ENCODE data around the gene MASP1. TPM values are rescaled to one million over a fixed set of nuclear protein-coding genes. Genes with fewer than 3 reads are reported as not detected.

MASP1 gene
- total RNA-seq, 4 donors from 2014 or later, result 2.3 to 26.1 (median 5.2) TPM; not detected in 1

DNA sequence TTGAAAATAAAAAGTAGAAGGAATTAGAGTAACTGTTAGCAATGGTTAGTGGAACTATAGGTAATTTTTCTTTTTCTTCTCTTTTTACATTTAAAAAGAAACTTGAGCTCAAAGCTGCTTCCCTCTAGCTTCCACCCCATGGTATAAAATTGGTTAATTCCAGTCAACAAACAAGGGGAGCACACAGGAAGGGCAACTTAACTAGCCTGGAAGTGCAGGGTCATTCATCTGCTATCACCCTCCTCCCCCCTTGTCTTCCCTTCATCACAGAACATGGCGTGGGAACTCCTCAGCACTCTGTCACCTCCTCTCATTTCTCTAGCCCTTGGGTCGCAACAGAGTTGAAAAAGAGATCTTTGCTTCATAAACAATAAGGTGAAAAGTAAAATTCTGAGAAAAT, 20.0 kb downstream of the MASP1 start:
- H3K27ac ChIP-seq, result no peak overlapping the region
- no peak for ATAC-seq
- no peaks in the 10 kb centered on the region for H3K36me3 ChIP-seq
- no peak overlapping the region for H3K4me3 ChIP-seq
- no peaks in the 10 kb centered on the region for H3K27me3 ChIP-seq
- 71% methylated on average over 1 of the region's 2 CpGs; no CpG with 5 or more reads in 1 of the 2 donors for WGBS, 2 donors (ENCODE audit: low coverage in 1 of 2)
- peaks cover 0 to 22% (median 0%) of the 10 kb centered on the region in 3 donors for H3K9me3 ChIP-seq
- TF ChIP-seq, protein P1, sequence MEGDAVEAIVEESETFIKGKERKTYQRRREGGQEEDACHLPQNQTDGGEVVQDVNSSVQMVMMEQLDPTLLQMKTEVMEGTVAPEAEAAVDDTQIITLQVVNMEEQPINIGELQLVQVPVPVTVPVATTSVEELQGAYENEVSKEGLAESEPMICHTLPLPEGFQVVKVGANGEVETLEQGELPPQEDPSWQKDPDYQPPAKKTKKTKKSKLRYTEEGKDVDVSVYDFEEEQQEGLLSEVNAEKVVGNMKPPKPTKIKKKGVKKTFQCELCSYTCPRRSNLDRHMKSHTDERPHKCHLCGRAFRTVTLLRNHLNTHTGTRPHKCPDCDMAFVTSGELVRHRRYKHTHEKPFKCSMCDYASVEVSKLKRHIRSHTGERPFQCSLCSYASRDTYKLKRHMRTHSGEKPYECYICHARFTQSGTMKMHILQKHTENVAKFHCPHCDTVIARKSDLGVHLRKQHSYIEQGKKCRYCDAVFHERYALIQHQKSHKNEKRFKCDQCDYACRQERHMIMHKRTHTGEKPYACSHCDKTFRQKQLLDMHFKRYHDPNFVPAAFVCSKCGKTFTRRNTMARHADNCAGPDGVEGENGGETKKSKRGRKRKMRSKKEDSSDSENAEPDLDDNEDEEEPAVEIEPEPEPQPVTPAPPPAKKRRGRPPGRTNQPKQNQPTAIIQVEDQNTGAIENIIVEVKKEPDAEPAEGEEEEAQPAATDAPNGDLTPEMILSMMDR (IDR thresholded peaks at IDR 0.05), result no peak
- TF ChIP-seq POLR2AphosphoS5 (IDR thresholded peaks at IDR 0.05) (no peak), EP300 (IDR thresholded peaks at IDR 0.05) (no peak), POLR2A (IDR thresholded peaks at IDR 0.05) (no peak)
- peaks cover 0 to 6% (median 0%) of the 10 kb centered on the region in 3 donors for H3K4me1 ChIP-seq

DNA sequence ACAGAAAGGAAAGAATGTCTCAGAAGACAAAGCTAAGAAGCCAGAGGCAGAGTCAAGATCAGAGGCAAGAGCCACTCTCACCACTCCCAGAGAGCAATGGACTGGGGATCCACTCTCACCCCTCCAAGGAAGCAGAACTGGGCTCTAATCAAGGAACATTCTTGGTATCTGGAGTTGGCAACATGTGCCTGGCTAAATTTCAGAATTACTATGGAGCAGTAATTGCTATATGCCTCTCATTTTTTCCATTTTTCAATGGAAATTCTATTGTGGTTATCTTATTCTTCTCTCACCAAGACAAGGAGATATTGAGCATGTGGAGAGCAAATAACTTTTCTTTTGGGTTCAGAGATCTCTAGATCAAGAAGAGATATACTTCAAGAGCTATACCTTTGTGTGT, 22.1 kb downstream of the MASP1 start:
- H3K27me3 ChIP-seq, result no peaks in the 10 kb centered on the region
- TF ChIP-seq POLR2AphosphoS5 (IDR thresholded peaks at IDR 0.05) (no peak), POLR2A (IDR thresholded peaks at IDR 0.05) (no peak), EP300 (IDR thresholded peaks at IDR 0.05) (no peak)
- TF ChIP-seq, protein P1 (IDR thresholded peaks at IDR 0.05), result no peak
- H3K4me3 ChIP-seq, result no peak overlapping the region
- H3K36me3 ChIP-seq, result no peaks in the 10 kb centered on the region
- peaks cover 0 to 22% (median 0%) of the 10 kb centered on the region in 3 donors for H3K9me3 ChIP-seq
- ATAC-seq, result no peak
- no peak overlapping the region for H3K27ac ChIP-seq
- peaks cover 0 to 12% (median 3%) of the 10 kb centered on the region in 3 donors for H3K4me1 ChIP-seq

DNA sequence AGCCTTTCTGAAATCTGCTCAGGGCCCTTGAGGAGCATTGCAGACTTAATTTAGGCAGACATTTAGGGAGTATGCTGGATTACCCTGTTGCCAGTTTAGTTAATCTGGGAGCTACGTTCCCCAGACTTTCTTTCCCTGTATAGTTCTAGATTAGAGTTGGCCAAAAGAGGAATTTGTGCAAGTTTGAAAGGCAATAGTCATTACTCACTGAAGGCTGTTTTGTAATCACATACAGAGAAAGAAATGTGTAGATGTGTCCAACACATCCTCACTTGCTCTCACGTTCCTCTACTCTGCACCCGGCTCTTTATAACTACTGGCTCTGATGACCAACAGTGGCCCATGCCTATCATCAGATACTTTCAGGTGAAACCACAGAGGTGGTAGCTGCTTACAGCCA, 24.2 kb downstream of the MASP1 start:
- Histone ChIP-seq H3K27me3 (no peaks in the 10 kb centered on the region), H3K9me3 (peaks cover 0 to 22% (median 0%) of the 10 kb centered on the region in 3 donors), H3K4me1 (peaks cover 0 to 30% (median 10%) of the 10 kb centered on the region in 3 donors), H3K27ac (no peak overlapping the region), H3K4me3 (no peak overlapping the region), H3K36me3 (no peaks in the 10 kb centered on the region)
- 86 to 93% methylated on average over 3 of the region's 3 CpGs for WGBS, 2 donors (ENCODE audit: low coverage in 1 of 2)
- TF ChIP-seq, protein P1 (IDR thresholded peaks at IDR 0.05), result no peak
- TF ChIP-seq POLR2AphosphoS5 (IDR thresholded peaks at IDR 0.05), result no peak
- no peak for TF ChIP-seq POLR2A (IDR thresholded peaks at IDR 0.05)
- TF ChIP-seq EP300 (IDR thresholded peaks at IDR 0.05), result no peak
- ATAC-seq, result no peak

DNA sequence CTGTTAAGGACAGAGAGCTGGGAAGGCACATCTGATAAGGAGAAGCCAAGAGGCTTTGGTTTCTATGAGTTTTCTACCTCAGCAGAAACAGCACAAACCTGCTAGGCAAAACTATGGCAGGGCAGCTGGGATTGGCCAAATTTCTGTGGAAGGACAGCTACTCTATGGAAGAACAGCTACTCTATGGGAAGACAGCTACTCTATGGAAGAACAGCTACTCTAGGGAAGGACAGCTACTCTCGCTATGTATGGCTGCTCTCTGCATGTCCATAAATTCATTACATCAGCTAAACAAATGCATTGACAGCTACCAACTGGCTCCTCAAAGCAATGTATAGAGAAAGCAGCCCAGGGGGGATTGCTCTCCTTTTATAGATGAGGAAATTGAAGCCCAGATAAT, 24.8 kb downstream of the MASP1 start:
- H3K27me3 ChIP-seq, result no peaks in the 10 kb centered on the region
- H3K4me1 ChIP-seq, result peaks cover 0 to 30% (median 10%) of the 10 kb centered on the region in 3 donors
- no peak for TF ChIP-seq POLR2AphosphoS5 (IDR thresholded peaks at IDR 0.05)
- TF ChIP-seq, protein P1 (IDR thresholded peaks at IDR 0.05), result no peak
- no peak for TF ChIP-seq POLR2A (IDR thresholded peaks at IDR 0.05)
- TF ChIP-seq EP300 (IDR thresholded peaks at IDR 0.05), result no peak
- H3K27ac ChIP-seq, result no peak overlapping the region
- ATAC-seq, result no peak
- peaks cover 0 to 22% (median 0%) of the 10 kb centered on the region in 3 donors for H3K9me3 ChIP-seq
- no peaks in the 10 kb centered on the region for H3K36me3 ChIP-seq
- no peak overlapping the region for H3K4me3 ChIP-seq
- WGBS, 2 donors (ENCODE audit: low coverage in 1 of 2), result 100% methylated on average over 1 of the region's 1 CpG; no CpG with 5 or more reads in 1 of the 2 donors

DNA sequence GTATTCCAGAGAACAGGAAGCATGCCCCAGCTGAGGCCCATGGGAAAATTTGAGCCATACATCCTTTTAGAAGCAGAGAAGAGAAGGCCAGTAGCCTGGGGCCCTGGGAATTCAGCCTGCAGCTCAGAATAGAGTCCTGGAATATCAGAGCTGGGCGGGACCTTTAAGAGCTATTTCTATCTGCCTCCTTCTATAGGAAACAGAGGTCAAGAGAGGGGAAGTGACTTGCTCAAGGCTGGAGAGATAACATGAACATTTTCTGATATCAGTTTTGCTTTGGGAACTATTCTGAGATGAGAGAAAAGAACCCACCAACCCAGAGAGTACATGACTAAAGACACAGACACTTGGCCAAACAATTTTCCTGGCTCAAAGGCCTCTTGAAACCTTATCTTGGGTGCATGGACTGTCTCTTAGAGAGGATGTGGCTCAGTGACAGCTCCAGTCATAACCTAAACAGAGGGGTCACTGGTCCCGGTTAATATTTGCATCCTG, 26.0 kb downstream of the MASP1 start:
- H3K27ac ChIP-seq, result no peak overlapping the region
- no peak overlapping the region for H3K4me3 ChIP-seq
- WGBS, 2 donors (ENCODE audit: low coverage in 1 of 2), result 39 to 64% methylated on average over 1 to 2 of the region's 2 CpGs
- ATAC-seq, result no peak
- no peaks in the 10 kb centered on the region for H3K27me3 ChIP-seq
- H3K9me3 ChIP-seq, result peaks cover 0 to 22% (median 0%) of the 10 kb centered on the region in 3 donors
- TF ChIP-seq, protein P1 (IDR thresholded peaks at IDR 0.05), result no peak
- TF ChIP-seq POLR2A (IDR thresholded peaks at IDR 0.05) (no peak), POLR2AphosphoS5 (IDR thresholded peaks at IDR 0.05) (no peak)
- H3K36me3 ChIP-seq, result peaks cover 0 to 2% of the 10 kb centered on the region in 2 donors
- H3K4me1 ChIP-seq, result peaks cover 0 to 30% (median 10%) of the 10 kb centered on the region in 3 donors
